GM21423 (cell line): ENCODE data around the gene COL4A6.

Experiments used
- ATAC-seq: cut with Tn5 transposase; IDR thresholded peaks from one replicate; pipeline ENCODE4 v1.9.1; 2021; ENCODE audit warnings: mild to moderate bottlenecking, moderate library complexity; ENCODE audit not compliant: unreplicated experiment

COL4A6 gene

DNA sequence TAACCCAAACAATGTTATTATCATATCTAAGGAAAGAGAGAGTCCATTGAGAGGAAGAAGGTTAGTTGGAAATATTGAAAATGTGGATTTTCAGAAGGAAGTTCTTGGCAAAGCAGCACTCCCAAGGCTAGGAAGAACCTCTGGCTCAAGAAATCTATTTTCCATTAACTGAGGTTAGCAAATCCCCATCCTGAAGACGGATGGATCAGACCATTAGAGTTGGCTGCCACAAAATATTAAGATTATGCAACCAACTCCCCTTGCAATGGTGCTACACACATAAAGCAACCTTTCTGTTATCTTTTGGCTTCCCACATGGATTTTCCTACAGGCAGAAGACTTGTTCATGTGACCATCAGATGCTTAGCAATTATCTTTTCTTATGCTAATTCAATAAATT is 96.3 kb downstream of the COL4A6 start:
- no peak for ATAC-seq

DNA sequence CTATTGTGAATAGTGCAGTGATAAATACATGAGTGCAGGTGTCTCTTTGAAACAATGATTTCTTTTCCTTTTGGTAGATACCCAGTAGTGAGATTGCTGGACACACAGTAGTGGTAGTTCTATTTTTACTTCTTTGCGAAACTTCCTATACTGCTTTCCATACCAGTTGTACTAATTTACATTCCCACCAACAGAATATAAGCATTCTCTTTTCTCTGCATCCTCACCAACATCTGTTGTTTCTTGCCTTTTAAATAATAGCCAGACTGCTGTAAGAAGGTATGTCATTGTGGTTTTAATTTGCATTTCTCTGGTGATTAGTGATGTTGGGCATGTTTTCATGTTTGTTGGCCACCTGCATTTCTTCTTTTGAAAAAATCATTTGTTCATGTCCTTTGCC is 105.9 kb downstream of the COL4A6 start:
- peak; percentile 62 for ATAC-seq

DNA sequence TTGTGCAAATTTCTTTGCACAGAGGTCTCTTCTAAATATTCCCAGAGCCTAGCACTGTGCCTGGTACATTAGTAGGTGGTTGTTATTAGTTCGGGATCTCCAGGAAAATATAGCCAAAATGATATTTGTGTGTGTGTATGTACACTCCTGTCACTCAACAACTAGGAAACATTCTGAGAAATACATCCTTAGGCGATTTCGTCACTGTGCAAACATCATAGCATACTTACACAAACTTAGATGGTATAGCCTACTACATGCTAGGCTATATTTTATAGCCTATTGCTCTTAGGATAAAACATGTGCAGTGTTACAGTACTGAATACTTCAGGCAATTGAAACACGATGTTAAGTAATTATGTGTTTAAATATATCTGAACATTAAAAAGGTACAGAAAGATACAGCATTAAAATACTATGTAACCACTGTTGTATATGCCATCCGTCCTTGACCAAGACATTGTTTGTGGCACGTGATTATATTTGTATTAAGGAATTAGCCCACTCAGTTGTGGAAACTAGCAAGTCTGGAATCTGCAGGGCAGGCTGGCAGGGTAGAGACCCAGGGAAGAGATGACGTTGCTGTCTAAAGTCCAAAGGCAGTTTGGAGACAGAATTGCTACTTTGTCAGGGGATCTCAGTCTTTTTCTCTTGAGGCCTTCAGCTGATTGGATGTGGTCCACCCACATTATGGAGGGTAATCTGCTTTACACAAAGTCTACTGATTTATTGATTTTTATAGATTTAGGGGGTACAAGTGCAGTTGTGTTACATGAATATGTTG is 106.9 kb downstream of the COL4A6 start:
- no peak for ATAC-seq

DNA sequence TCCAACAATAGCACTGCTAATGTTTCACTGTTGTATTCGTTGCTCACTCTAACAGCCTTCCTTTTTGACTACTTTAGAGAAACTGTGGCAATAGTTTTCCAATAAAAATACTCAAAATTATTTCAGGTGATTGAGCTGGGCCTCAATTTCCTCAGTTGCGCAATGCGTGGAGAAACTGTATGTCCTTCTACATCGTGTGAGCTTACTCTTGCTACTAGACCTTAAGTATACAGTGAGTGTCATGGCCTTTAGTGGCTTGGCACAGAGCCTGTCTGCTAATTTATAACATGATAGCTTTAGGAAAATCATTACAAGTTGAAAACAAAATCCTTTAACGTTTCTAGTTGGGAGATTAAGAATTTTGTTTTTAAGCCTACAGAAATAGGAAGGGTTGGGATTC is 114.5 kb downstream of the COL4A6 start:
- ATAC-seq, result no peak

DNA sequence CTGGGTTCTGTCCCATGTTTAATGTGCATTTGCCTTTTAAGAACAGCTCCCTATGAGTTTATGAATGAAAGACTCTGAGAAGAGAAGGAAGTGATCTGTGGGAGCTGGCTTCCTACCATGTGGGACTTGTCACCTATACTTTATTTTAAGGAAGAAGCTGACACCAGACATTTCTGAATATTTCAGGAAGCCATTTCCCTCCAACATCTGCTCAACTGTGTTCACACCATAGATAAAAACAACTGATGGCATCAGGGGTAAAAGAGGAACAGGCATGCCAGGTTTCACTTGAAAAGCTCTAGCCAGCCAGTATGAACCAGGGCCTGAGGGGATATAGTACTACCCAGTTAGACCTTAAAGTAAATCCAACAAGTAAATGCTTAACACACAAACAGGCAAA is 116.0 kb downstream of the COL4A6 start:
- ATAC-seq, result no peak

DNA sequence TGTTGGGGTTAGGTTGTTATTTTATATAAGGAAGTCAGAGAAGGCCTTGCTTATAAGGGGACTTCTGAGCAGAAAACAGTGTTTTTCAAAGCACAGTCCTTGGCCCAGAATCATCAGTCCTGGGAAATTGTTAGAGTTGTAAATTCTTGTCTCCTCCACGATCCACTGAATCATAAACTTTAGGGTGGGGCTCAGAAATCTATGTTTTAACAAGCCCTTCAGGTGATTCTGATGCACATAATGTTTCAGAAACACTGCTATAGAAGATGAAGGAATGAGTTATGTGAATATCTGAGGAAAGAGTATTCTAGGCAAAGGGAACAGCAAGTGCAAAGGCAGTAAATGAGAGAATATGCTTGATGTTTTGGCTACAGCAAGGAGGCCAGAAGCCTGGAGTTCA is 121.8 kb downstream of the COL4A6 start:
- no peak for ATAC-seq

DNA sequence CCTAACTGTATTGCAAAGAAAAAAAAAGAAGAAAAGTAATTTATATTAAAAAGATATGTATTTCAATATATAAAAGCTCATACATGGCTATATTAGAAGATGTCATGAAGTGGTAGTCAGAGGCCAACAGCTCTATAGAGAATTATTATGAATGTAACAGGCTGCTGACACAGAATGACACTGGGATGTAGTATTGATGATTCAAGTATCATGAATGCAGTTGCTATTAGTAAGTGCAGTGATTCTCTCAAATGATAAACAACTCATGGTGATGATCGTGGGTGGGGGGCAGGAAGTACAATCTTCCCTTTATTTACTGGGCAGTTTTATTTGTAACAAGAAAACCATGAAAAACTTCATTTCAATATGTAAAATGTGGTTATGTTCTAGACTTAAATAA is 124.6 kb downstream of the COL4A6 start:
- ATAC-seq, result no peak

DNA sequence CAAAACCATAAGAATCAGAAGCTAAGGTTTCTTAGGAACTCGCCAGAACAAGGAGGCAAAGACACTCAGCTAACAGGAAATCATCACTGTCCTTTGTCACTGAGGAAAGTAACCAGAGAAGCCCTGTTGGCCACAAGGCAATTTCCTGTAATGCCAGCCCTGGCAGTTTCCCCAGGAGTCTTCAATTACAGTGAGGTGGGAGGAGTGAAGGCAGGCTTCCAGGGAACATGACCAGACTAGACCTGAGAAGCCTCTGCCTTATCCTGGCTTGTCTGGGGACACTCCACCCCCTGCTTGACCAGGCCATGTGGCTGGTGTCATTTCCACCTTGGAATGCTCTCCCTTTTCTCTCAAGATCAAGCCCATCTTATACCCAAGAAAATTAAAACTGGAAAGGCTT is 125.3 kb downstream of the COL4A6 start:
- no peak for ATAC-seq

DNA sequence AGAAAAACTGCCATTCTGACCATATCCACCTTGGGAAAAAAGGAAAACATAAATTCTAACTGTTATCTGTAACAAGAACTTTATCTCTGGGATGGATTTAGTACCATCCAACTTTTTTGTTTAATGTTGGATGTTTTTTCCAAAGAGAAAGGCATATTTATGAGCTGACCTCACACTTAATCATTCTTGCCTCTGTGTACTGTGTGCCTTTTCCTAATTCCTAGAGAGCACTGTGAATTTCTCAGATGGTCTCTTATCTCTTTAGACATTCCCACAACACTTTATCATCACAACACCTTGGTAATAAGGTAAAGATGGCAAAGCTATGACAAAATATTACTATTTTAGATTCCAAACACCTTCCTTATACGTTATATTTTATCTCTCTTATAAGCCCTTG is 126.2 kb downstream of the COL4A6 start:
- no peak for ATAC-seq

DNA sequence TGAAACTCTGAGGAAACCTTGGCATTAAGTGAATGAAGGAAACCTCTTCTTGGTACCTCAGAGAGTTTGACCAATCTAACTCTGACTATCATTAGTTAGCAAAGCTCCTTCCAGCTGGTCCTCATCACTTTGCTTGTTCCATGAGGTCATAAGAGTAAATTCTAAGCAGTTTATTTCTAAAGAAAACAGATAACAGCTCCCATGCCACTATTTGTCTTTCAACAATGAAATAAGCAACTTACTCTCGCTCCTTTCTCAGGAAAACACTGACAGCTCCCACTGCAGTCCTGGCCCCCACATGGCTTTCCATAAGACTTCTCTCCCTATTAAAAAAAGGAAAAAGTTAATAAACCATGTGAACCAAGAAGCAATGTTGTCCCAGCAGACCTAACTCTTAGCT is 127.7 kb downstream of the COL4A6 start:
- ATAC-seq, result no peak

DNA sequence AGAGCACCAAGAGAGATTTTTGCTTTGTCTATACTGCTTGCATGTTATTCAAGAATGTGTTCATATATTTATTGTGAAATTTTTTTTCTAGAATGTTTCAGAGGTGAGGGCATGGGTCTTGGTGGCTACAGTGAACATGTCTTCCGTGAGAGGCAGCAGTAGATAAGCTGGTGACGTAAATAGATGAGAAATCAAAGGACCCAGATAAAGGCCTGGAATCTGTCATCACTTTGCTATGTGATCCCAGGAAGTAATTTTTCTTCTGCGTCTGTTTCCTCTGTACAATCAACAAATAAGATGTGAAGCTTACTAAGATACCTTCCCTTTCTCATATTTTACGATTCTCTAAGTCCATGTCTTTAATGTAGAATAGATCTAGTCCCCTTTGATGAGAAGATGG is 129.1 kb downstream of the COL4A6 start:
- no peak for ATAC-seq

DNA sequence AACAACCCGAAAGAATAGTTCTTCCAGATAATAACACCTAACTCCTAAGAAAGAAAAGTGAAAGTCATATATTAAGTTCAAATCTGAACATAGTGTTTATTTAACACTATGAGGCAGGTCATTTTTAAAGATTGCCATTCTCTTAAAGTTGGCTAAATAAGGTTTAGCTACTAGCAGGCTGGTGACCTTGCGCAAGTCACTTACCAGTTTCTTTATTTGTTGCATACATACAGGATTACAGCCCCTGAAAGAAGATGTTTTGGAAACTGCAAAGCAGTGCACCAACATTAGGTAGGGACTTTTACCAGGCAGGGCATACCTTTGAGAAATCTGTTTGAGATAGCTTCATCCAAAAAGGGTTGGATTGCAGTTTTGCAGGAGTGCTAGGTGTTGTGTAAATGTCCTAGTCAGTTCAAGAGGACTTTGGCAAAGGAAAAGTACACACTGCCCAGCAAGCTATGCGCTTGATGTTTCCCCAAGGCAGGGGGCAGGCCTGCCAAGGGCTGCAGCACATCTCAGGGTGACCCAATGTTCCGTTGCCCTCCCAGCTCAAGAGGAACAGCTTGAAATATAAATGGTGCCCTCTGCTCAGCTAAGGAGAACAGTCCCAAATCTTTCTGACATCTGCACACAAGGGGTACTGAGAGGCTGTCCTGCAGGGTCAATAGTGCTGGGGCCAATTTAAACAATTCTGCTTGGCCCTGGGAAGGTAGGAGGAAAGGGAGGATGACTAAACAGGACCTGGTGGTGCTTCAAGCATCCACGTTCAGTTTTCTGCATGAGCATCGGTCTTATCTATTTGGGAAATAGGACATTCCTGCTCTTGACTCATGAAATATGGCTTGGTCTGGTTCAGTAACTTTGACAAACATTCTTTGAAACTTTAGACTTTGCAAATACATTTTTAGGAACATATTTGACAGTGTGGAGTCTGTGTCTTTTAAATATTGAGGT is 130.8 kb downstream of the COL4A6 start:
- ATAC-seq, result no peak

DNA sequence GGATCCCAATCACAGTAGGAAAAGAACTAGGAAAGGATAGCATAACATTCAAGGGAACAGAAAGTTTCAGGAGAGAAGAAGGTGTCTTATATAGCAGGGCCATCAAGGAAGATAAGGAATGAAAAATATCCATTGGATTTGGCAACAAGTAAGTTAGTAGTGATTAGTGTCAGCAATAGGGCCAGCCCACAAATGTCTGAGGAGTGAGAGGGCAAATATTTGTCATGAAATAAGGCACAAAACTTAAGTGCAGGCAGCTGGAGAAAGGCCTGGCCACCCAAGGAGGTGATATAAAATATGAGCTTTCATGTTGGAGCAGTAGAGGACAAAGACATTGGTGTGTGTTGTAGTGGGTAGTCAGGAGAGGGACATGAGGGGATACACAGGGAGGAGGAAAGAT is 132.1 kb downstream of the COL4A6 start:
- ATAC-seq, result no peak

DNA sequence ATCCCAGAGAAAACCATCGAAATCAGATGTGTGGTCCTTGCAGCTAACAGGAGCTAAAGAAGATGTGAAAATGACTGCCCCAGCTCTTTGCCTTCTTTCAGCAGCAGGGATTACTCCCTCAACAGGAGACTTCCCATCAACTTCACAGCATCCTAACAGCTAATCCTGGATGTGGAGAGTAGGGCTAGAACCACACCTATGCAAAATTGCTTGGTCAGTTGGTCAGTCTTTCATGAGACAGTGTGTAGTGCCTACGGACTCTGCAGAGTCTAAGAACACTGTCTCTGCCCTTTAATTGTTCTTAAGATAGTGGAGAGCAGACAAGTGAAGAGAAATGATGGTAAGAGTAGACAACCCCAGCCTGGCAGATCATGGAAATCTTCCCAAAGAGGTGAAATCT is 133.5 kb downstream of the COL4A6 start:
- no peak for ATAC-seq

DNA sequence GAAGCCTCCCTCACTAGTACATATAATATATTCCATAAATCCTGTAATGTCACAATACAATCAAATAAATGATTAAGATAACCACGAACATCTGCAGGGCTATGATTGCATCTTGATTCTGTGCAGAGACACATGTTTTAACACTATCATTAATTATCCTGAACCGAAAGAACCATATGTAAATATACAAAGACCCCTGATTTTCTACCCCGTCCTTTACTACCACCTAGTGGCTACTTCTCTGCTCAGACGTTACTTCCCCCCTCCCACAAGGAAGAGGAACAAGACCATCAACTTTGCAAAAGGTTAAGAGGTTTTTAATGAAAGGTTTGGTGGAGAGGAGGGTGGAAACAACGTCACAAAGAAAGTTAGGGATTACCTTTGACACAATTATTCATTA is 134.0 kb downstream of the COL4A6 start:
- no peak for ATAC-seq

DNA sequence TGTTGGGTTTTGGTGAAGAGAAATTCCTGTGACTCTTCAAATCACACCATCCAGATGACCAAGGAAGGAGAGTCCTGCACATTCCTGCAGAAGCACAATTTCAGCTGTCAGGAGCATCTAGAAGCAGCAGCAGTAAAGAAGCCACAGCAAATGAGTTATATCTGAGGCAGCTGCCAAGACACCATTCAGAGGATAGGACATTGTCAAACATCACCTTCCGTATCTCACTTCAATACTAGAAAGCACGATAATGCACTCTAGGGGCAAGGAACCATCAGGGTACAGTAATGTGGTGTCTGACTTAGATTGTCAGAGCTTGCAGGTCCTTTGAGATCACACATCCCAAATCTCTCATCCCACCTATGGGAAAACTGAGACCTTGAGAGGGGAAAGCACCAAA is 134.5 kb downstream of the COL4A6 start:
- no peak for ATAC-seq

DNA sequence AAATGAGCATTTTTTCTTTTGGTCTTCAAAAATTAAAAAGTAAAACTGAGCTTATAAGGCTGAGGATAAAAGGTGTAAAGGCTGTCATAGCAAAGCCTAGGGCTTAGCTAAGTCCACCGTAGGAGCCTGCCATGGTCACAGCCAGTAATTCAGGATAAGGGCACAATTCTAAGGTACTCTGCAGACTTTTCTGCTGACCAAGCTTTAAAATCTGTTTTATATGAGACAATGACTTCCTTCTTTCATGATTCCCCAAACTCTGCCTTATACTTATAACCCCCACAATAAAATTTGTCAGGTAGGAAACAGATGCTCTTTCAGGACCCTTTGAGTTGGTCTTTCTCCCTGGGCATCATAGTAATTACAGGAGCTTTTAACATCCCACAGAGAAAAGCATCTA is 138.5 kb downstream of the COL4A6 start:
- ATAC-seq, result no peak

DNA sequence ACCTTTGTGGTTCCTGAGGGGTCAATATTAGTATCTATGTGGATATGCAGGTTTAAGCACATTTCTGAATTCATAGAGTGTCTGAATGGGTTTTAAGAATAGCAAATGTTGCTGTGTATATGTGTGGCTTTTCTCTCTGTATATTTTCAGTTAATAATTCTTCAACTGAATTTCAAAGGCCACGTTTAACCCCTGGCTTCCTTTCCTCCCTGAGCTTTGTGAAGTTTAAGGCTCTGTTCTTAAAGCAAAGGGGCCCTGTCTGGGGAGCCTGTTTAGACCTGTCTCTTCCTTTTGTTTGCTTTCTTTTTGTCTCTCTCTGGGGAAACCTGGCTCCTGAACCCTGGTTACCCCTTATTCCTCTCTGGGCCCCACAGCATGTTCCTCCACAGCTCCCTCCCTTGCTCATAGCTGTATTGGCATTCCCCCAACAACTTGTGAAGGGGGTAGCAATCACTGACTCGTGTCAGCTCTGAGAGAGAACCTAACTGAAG is 139.1 kb downstream of the COL4A6 start:
- peak; percentile 68 for ATAC-seq

DNA sequence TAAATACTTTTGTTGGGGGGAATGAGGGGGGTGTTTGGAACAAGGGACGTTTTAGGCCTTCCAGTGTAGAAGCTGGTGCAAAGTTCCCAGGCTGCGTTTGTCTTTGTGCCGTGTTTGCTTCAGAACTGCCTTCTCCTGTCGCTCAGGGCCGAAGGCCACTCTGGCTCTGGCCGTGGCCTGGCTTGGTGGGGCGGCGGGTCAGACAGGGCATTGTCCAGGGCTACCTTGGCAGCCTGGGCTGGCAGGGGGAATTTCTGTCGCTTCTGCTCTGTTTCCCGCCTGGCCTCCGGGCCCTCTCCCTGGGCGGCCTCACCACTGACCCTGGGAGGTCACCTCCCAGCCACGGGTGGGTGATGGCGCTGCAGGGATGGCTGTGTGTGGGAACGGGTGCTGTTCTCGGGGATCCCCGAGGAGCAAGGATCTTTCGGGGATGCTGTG is 140.0 kb downstream of the COL4A6 start:
- ATAC-seq, result no peak

DNA sequence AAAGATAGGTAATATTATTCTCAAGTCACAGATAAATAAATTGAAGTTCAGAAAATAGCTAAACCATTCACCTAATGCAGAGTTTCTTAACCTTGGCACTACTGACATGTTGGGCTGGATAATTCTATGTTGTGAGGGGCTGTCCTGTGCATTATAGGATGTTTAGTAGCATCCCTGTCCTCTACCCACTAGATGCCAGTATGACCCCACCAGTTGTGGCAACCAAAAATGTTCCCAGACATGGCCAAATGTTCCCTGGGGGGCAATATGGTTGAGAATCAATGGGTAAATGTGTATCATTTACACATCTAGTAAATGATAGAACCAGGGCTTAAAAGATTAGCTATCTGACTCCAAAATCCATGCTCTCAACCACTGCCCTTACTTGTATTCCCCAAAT is 140.9 kb downstream of the COL4A6 start:
- ATAC-seq, result no peak

DNA sequence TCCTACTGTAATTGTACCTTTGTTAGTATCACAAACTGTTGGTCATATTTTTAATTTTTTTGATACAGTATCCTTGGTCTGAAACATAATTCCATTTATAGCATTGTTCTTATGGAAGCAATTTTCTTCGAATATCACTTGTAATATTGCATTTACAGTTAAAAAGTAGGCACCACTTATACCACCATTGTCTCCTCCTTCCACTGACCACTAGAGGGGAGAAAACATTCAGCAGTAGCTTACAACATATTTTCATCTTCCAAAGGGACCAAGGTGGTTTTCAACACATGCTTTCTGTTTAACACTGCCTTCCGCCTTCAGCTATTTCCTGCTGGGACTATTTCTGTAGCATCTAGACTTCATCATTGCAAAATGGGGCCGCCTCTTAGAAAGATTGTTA is 146.2 kb downstream of the COL4A6 start:
- ATAC-seq, result no peak

DNA sequence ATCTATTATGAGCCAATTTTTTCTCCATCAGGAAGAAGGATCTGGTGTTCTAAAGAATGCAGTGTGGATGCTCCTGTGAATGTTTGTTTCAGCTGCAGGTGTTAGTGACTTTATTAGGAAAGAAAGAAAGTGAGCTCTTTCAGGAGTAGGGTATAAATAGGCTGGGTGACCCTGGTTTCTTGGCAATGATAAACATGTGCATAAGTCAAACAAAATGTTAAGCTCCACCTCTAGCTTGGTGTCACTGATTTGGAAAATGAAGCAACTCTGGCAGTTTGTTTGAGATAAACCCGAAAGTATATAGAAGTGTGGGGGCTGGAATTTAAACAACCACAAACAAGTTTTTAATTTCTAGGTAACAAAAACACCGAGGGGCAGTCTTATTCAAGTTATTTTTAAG is 152.3 kb downstream of the COL4A6 start:
- ATAC-seq, result no peak
